ENCODE measurements around the gene MAEA.

Gene MAEA

GRCh38 chr4:1340861-1341260 is 51.2 kb downstream of the MAEA start:
- H3K4me3 ChIP-seq (ENCODE audit: low read depth, low read length), result no peak overlapping the region
- TF ChIP-seq CTCF (IDR thresholded peaks at IDR 0.05; ENCODE audit: borderline replicate concordance, insufficient read depth, low read depth, low read length), result no peak

- no peak overlapping the region for H3K4me3 ChIP-seq (ENCODE audit: low read depth, low read length)
- no peak for TF ChIP-seq CTCF (IDR thresholded peaks at IDR 0.05; ENCODE audit: borderline replicate concordance, insufficient read depth, low read depth, low read length)
Measured at GRCh38 chr4:1342003-1342402, 52.3 kb downstream of the MAEA start.

- H3K4me3 ChIP-seq (ENCODE audit: low read depth, low read length), result no peak overlapping the region
- no peak for TF ChIP-seq CTCF (IDR thresholded peaks at IDR 0.05; ENCODE audit: borderline replicate concordance, insufficient read depth, low read depth, low read length)
Measured at GRCh38 chr4:1344696-1345095, 55.0 kb downstream of the MAEA start.

GRCh38 chr4:1345903-1346780 is 56.5 kb downstream of the MAEA start:
- no peak for TF ChIP-seq CTCF (IDR thresholded peaks at IDR 0.05; ENCODE audit: borderline replicate concordance, insufficient read depth, low read depth, low read length)
- peak overlapping the region; percentile 91 for H3K4me3 ChIP-seq (ENCODE audit: low read depth, low read length)

GRCh38 chr4:1346781-1347409 is 57.2 kb downstream of the MAEA start, which contains the start of gene UVSSA:
TSS of gene UVSSA (plus strand) at chr4:1347208. CDS start at chr4:1348092, 884 bp downstream.
- no peak for TF ChIP-seq CTCF (IDR thresholded peaks at IDR 0.05; ENCODE audit: borderline replicate concordance, insufficient read depth, low read depth, low read length)
- H3K4me3 ChIP-seq (ENCODE audit: low read depth, low read length), result peak within 1 kb of the TSS; percentile 91

- H3K4me3 ChIP-seq (ENCODE audit: low read depth, low read length), result peak overlapping the region; percentile 91
- no peak for TF ChIP-seq CTCF (IDR thresholded peaks at IDR 0.05; ENCODE audit: borderline replicate concordance, insufficient read depth, low read depth, low read length)
Measured at GRCh38 chr4:1347410-1347864, 57.7 kb downstream of the MAEA start.
